HG03025 (cell line): Measurements from ENCODE around the gene PMFBP1.
"Not testable (repeated sequence)": the region's sequence is repeated elsewhere in the genome, so short reads cannot be mapped to it uniquely, and the experiment has no call there.

ENCODE experiments used
- ATAC-seq: cut with Tn5 transposase; IDR thresholded peaks from one replicate; pipeline ENCODE4 v1.9.1; 2021; ENCODE audit warnings: mild to moderate bottlenecking, moderate library complexity; ENCODE audit not compliant: unreplicated experiment, low FRiP score

Gene PMFBP1

GRCh38 chr16:72109966-72110530 is 61.9 kb downstream of the PMFBP1 start:
- ATAC-seq, result no peak

GRCh38 chr16:72109300-72109699 is 62.7 kb downstream of the PMFBP1 start:
- no peak for ATAC-seq

- no peak for ATAC-seq
Observed at GRCh38 chr16:72108353-72109102, 63.4 kb downstream of the PMFBP1 start.

GRCh38 chr16:72107371-72107770 is 64.6 kb downstream of the PMFBP1 start:
- no peak for ATAC-seq

- no peak for ATAC-seq
Observed at GRCh38 chr16:72105978-72106377, 66.0 kb downstream of the PMFBP1 start.

GRCh38 chr16:72104905-72105304 is 67.0 kb downstream of the PMFBP1 start:
- no peak for ATAC-seq

GRCh38 chr16:72101195-72101594 is 70.8 kb downstream of the PMFBP1 start:
- ATAC-seq, result no peak

GRCh38 chr16:72099377-72099818 is 72.6 kb downstream of the PMFBP1 start:
- no peak for ATAC-seq

- no peak for ATAC-seq
Observed at GRCh38 chr16:72098936-72099335, 73.0 kb downstream of the PMFBP1 start.

- no peak for ATAC-seq
Observed at GRCh38 chr16:72094266-72094610, 77.7 kb downstream of the PMFBP1 start.

GRCh38 chr16:72093448-72094265 is 78.3 kb downstream of the PMFBP1 start, which contains the start of the genes DHX38 and TXNL4B:
Gene DHX38, plus strand, starts transcription at chr16:72093847. Its CDS starts 2,311 bp downstream, at chr16:72096158.
Gene TXNL4B, minus strand, starts transcription at chr16:72093620. Its CDS starts 2,871 bp downstream, at chr16:72090749.
- ATAC-seq, result peak; percentile 99

GRCh38 chr16:72092832-72093447 is 79.0 kb downstream of the PMFBP1 start:
- no peak for ATAC-seq

- ATAC-seq, result no peak
Observed at GRCh38 chr16:72091217-72091616, 80.7 kb downstream of the PMFBP1 start.

GRCh38 chr16:72085002-72085401 is 87.0 kb downstream of the PMFBP1 start:
- no peak for ATAC-seq

- ATAC-seq, result no peak
Observed at GRCh38 chr16:72084445-72084844, 87.5 kb downstream of the PMFBP1 start.

GRCh38 chr16:72083778-72084404 is 88.1 kb downstream of the PMFBP1 start:
- no peak for ATAC-seq

- ATAC-seq, result not testable (repeated sequence)
Observed at GRCh38 chr16:72076991-72077706, 94.8 kb downstream of the PMFBP1 start.

GRCh38 chr16:72075067-72075466 is 96.9 kb downstream of the PMFBP1 start:
- ATAC-seq, result not testable (repeated sequence)

- no peak for ATAC-seq
Observed at GRCh38 chr16:72073560-72074230, 98.3 kb downstream of the PMFBP1 start.
